Stimulated activated CD4-positive, alpha-beta T cell treated with anti-CD3 and anti-CD28 coated beads, Interleukin-1b, Interleukin-23, amount 100 ng/mL, for 24 hours (primary cell): Measurements from ENCODE around the gene ZNF473.
A peak's percentile ranks its signal among the peaks of the same experiment; 100 is the strongest.

Source experiments
- DNase-seq, 4 experiments: peaks; one replicate each; pipeline ENCODE4 v3.0.0-alpha.2; 2020; ENCODE audit warnings: low read depth in 4 of 4, low spot score in 1 of 4

Gene ZNF473

GRCh38 chr19:50025794-50026549, at the start of gene ZNF473:
TSS of gene ZNF473 (plus strand) at chr19:50026005. CDS start at chr19:50031083, 5,078 bp downstream.
- peak; percentile 64 to 84 (median 74) for DNase-seq

- no peak for DNase-seq
Observed at GRCh38 chr19:49976496-49976895, 49.3 kb upstream of the ZNF473 start.

DNA sequence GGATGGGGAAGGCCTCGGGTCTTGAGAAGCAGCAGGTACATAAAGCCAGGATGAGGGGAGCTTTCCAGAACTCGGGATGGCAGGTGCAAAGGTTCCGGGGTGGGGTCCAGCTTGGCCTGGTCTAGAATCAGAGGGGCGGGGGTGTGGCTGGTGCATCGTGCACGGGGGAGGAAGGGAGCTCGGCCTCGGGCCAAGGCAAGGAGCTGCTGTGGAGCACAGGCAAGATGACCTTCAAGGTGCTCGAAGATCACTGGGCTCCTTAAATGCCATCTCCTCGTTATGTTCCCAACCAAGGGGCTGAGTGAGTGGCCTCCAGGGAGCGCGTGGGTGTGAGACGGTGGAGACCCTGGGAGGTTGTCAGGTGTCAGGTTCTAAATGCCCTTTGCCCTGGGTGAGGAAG, 48.7 kb upstream of the ZNF473 start:
- no peak for DNase-seq

GRCh38 chr19:49977881-49978280, 47.9 kb upstream of the ZNF473 start:
- no peak for DNase-seq

DNA sequence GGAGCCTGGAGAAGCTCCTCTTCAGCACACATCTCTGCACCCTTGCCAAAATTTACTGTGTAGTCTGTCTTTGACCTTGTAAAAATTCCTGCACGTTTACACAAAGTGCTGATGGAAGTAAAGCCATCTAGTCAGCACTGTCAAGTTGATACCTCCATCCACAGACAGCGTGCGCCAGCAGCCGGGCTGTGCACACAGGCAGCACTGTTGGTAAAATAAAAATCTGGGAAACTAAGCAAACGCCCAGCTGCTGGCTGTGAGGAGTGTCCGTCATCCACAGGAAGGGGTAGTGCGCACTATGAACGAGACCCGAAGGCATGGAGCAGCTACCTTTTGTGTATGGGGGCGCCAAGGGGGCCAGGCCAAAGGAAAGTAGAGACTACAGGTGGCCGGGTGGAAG, 47.5 kb upstream of the ZNF473 start:
- DNase-seq = no peak

- no peak for DNase-seq
Observed at GRCh38 chr19:49981603-49982593, 43.9 kb upstream of the ZNF473 start.

- peak; percentile 71 to 86 (median 75) for DNase-seq
Observed at GRCh38 chr19:49983645-49984229, 42.1 kb upstream of the ZNF473 start.

GRCh38 chr19:49984491-49984890, 41.3 kb upstream of the ZNF473 start:
- DNase-seq = no peak

- DNase-seq = no peak
Observed at GRCh38 chr19:49985871-49986270, 39.9 kb upstream of the ZNF473 start.

- no peak for DNase-seq
Observed at GRCh38 chr19:49986354-49986753, 39.5 kb upstream of the ZNF473 start.

DNA sequence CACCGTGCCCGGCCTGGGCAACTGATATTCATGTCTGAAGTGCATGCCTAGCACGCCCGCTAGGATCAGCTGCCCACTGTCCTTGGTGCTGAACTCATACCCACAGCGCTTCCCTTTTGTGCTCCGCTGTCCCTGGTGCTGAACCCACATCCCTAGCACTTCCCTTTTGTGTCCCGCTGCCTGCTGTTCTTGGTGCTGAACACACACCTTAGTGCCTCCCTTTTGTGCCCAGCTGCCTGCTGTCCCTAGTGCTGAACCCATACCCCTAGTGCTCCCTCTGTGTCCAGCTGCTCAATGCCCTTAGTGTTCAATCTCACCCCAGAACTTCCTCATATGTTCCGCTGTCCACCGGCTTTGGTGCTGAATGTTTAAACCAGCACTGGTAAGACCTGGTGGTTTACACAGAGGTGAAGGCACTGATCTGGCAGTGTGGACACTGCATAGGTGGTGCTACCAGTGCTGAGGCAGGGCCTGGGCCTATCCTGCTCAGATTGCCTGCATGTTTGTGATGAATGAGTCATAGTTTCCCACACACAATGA, 38.6 kb upstream of the ZNF473 start:
- DNase-seq = peak; percentile 28 to 68 (median 56)

- DNase-seq = no peak
Observed at GRCh38 chr19:49988007-49988406, 37.8 kb upstream of the ZNF473 start.

DNA sequence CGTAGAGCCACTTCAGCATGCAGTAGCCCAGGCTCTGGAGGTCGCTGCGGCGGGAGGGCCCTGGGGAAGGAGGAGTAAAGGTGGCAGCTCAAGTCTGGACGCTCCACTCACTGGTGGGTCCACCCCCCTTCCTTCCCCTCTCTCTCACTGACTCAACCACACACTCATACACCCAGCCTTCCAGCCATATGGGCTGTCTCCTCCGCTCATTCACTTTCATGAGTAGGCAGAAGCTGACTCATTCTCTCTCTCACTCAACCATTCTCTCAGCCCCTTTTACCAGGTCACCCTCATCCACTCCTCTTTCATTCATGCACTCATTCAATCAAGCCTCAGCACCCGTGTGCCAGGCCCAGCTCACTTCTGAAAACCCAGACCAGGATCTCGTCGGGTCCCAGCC, 37.4 kb upstream of the ZNF473 start:
- peak in 1 of 4 experiments; percentile 35 for DNase-seq

- DNase-seq = no peak
Observed at GRCh38 chr19:49997709-49998108, 28.1 kb upstream of the ZNF473 start.

- DNase-seq = no peak
Observed at GRCh38 chr19:49999371-50000010, 26.3 kb upstream of the ZNF473 start.

DNA sequence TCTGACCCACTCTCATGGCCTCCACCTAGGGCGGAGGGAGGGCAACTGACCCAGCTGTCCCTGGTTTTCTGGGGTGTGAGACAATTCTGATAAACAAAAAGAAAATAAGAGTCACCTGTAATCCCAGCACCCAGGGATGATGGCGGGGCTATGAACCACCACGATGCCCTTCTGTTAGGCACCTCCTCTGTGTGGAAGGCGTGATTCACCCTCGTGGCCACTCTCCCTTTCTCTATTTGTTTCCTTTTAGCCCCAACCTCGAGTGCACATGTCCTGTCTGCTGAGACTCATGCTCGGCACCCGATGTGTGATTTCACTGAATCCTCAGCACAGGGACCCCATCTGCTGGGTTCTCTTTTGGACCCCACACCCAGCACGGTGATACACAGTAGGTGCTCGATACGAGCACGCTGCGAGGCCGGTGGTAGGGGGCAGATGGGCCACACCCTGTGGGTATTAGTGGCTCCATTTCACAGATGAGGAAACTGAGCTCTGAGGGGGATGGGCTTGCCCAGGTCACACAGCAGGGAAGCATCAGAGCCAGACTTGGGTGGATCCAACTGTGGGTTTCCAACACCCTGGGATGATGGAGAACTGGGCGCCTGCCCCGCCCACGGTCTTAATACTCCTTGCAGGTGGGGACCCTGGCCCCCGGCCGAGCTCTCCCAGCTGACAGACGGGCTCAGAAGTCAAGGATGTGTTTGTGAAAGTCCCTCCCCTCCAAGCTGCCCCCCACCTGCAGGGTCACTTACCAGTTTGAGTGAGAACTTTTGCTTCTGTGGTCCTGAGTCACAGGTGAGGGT, 25.6 kb upstream of the ZNF473 start:
- no peak for DNase-seq

GRCh38 chr19:50000841-50001557, 24.8 kb upstream of the ZNF473 start:
- DNase-seq = no peak

GRCh38 chr19:50001775-50002174, 24.0 kb upstream of the ZNF473 start:
- no peak for DNase-seq

DNA sequence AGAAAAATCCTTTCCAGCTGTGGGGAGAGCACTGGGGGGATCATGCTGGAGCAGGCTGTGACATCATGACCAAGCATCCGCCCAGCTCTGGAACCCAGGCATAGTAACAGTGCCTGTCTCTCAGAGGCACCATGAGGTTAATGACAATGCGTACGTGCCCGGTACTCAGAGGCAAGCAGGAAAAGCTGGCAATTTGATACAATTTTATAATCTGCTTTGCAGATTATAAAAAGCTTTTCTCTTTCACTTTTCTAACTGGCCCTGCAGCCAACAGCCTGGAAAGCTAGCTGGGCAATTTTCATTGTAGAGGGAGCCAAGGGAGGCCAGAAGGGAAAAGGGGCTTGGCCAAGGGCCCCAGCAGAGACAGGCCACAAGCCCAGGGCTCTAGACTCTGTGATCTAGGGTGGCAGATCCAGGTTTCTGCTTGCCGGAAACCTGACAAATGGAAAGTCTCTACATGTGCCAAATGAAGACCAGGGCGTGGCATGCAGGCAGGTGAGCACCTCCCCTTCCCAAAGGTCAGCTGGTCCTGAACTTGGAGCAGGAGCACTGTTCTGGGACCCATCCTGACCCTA, 23.3 kb upstream of the ZNF473 start:
- DNase-seq = no peak
